Gastrocnemius medialis (tissue), 4 donors: ENCODE results near the gene UPF1. TPM values are rescaled to one million over a fixed set of nuclear protein-coding genes. Genes with fewer than 3 reads are reported as not detected.

Experiments
- ATAC-seq, 2 donors: fragments of 150-250 bp; one replicate each; pipeline ENCODE4 v1.9.1; 2016
- DNase-seq, 2 donors: peaks; one replicate each; pipeline ENCODE4 v3.0.0-alpha.2; 2019
- H3K27ac ChIP-seq, 4 donors: fragments of 200-600 bp; sonication (generic); 1 replicate in 1 of 4; 2 replicates in 3 of 4; pipeline ENCODE4 v1.5.1; 2016 to 2018; ENCODE audit warnings: mild to moderate bottlenecking in 2 of 4, moderate library complexity in 1 of 4
- H3K27me3 ChIP-seq, 3 donors: fragments of 200-600 bp; sonication (generic) in 2 of 3; 1 replicate in 1 of 3; 2 replicates in 2 of 3; pipeline versions ENCODE4 v1.5.1 to v1.6.0; 2016 to 2019; ENCODE audit warnings: mild to moderate bottlenecking in 1 of 3, moderate library complexity in 1 of 3
- H3K36me3 ChIP-seq, 2 donors: fragments of 200-600 bp; sonication (generic) in 1 of 2; one replicate each; pipeline ENCODE4 v1.5.1; 2017 to 2018
- H3K4me1 ChIP-seq, 2 donors: fragments of 200-600 bp; sonication (generic) in 1 of 2; one replicate each; pipeline ENCODE4 v1.5.1; 2016 to 2017; ENCODE audit warnings: mild to moderate bottlenecking in 2 of 2
- H3K4me3 ChIP-seq, 4 donors: fragments of 200-600 bp; sonication (generic) in 3 of 4; 1 replicate in 1 of 4; 2 replicates in 3 of 4; pipeline ENCODE4 v1.5.1; 2016 to 2019; ENCODE audit warnings: mild to moderate bottlenecking in 2 of 4
- H3K9me3 ChIP-seq, 3 donors: fragments of 200-600 bp; sonication (generic) in 2 of 3; 1 replicate in 1 of 3; 2 replicates in 2 of 3; pipeline ENCODE4 v1.5.1; 2016 to 2019
- CTCF ChIP-seq, 5 experiments: fragments of 450-650 bp in 3 of 5; fragments of 200-600 bp in 2 of 5; sonication (generic) in 2 of 5; IDR thresholded peaks in 4 of 5; conservative IDR thresholded peaks in 1 of 5; 1 replicate in 4 of 5; 2 replicates in 1 of 5; pipeline ENCODE4 v1.5.1; 2016 to 2019; ENCODE audit warnings: antibody characterized with exemption in 5 of 5, mild to moderate bottlenecking in 3 of 5, moderate library complexity in 3 of 5
- POLR2A ChIP-seq, 2 donors: fragments of 450-650 bp; IDR thresholded peaks; one replicate each; pipeline ENCODE4 v1.6.1; 2017; ENCODE audit warnings: antibody characterized with exemption in 2 of 2, mild to moderate bottlenecking in 2 of 2, moderate library complexity in 2 of 2
- in situ Hi-C, 4 donors: fragments of 200-750 bp; cut with MboI; loops; one replicate each; pipeline versions ENCODE4 v1.15.0 to v1.8.0; 2017; ENCODE audit warnings: low sequenced_read_pairs in 4 of 4
- intact Hi-C: fragments of 100-400 bp; cut with DNase I; formaldehyde crosslinking; loops from one replicate; pipeline ENCODE4 v1.15.1; 2023; ENCODE audit warnings: low total_unique reads
- total RNA-seq, 4 donors: library from RNA; depleted of rRNA; stranded (reverse); fragments of >200 nt; gene quantifications; one replicate each; pipeline versions ENCODE4 v1.1.0 to v1.2.3, GENCODE V29; 2016

The UPF1 gene
- 10 to 100 TPM; 26.0 to 64.9 (median 46.4) TPM for total RNA-seq

DNA sequence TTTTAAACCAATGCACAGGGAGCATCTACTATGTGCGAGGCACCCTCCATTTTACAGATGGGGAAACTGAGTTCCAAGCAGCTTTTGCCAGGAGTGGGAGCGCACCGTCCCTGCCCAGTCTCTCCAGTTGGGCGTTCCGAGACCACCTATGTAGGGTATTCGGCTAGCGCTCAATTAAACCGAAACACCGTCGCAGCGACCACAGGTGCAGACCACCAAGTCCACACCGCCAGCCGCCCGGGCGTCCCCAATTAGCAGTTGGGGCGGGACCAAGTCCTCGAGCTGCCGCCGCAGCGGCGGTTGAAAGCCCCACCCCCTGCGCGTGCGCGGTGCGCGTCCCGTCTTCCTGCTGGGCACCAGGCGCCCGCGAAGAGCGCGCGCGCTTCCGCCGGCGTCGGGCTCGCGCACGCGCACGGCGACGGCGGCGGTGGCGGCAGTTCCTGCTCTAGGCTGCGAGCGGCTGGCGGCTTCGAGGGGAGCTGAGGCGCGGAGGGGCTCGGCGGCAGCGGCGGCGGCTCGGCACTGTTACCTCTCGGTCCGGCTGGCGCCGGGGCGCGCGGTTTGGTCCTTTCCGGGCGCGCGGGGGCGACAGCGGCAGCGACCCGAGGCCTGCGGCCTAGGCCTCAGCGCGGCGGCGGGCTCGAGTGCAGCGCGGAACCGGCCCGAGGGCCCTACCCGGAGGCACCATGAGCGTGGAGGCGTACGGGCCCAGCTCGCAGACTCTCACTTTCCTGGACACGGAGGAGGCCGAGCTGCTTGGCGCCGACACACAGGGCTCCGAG lies at the start of gene UPF1:
Gene UPF1 (plus strand): TSS at position 436 of the 782 bp plus-strand sequence. CDS start 251 bp downstream, at position 687.
- Histone ChIP-seq H3K4me3 (peak within 1 kb of the TSS; percentile 78 to 96 (median 83)), H3K27me3 (peaks cover 0 to 6% (median 0%) of the 10 kb centered on the region in 3 donors), H3K4me1 (peaks cover 28 to 38% of the 10 kb centered on the region in 2 donors), H3K9me3 (peaks cover 0 to 7% (median 3%) of the 10 kb centered on the region in 3 donors), H3K36me3 (peaks cover 0 to 8% of the 10 kb centered on the region in 2 donors), H3K27ac (peak within 1 kb of the TSS; percentile 77 to 94 (median 86))
- ATAC-seq (peak; percentile 91 to 95), DNase-seq (peak; percentile 86 to 87)
- in situ Hi-C loops: loop anchor here in 2 of 4 donors (25.0 kb wide), 2 partner anchors 244 to 369 kb away; partner anchors contain the start of gene REX1BD (in 1 of the 2)
- intact Hi-C loops: loop anchor here (1.0 to 5.0 kb wide), 2 partner anchors 148 to 239 kb away; partner anchors contain the start of gene CRTC1
- TF ChIP-seq POLR2A (IDR thresholded peaks at IDR 0.05): peak; percentile 78 to 90
- TF ChIP-seq CTCF (IDR thresholded peaks at IDR 0.05 in 4 of 5, conservative IDR thresholded peaks at IDR 0.05 in 1 of 5): peak in 3 of 5 experiments; percentile 20 to 49 (median 23)

DNA sequence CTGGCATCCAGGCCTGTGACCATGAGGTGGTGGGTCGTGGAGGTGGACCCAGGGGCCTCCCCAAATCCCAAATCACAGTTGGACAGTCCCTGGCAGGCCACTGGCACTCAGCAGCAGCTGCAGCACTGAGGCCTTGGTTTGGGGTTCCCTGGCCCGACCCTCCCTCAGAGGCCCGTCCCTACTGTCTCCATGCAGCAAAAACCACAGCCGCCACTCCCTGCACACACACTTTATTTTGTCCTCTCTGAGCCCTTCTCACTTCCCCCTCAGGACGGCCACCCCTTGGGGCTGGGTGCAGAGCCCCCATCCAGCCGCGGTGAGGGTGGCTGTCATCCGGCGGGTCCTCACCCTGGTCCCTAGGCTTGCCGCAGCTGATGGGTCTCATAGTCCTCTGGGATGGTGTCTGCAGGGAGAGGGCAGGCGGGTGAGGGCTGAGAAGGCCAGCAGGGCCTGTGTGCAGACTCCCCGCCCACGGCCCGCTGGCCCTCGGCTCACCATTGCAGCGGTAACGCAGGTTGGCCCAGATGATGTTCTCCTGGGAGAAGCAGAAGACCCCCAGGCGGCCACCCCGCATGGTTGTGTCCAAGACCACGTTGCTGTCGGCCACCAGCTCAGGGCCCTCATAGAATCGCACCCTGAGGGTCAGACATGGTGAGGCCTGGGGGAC lies 49.1 kb upstream of the UPF1 start:
- H3K27ac ChIP-seq: no peak overlapping the region
- H3K36me3 ChIP-seq: no peaks in the 10 kb centered on the region
- in situ Hi-C loops: no loop called here
- ATAC-seq: no peak
- TF ChIP-seq POLR2A (IDR thresholded peaks at IDR 0.05) (no peak), CTCF (IDR thresholded peaks at IDR 0.05 in 4 of 5, conservative IDR thresholded peaks at IDR 0.05 in 1 of 5) (no peak)
- intact Hi-C loops: no loop called here
- no peaks in the 10 kb centered on the region for H3K9me3 ChIP-seq
- no peak for DNase-seq
- H3K4me3 ChIP-seq: no peak overlapping the region
- H3K4me1 ChIP-seq: peaks cover 6 to 8% of the 10 kb centered on the region in 2 donors
- H3K27me3 ChIP-seq: peaks cover 21 to 25% (median 25%) of the 10 kb centered on the region in 3 donors

- intact Hi-C loops: no loop called here
- no peak for DNase-seq
- in situ Hi-C loops: no loop called here
- TF ChIP-seq CTCF (IDR thresholded peaks at IDR 0.05 in 4 of 5, conservative IDR thresholded peaks at IDR 0.05 in 1 of 5): no peak
- no peak for TF ChIP-seq POLR2A (IDR thresholded peaks at IDR 0.05)
- H3K9me3 ChIP-seq: no peaks in the 10 kb centered on the region
- no peak overlapping the region for H3K27ac ChIP-seq
- no peak for ATAC-seq
- peaks cover 10 to 13% of the 10 kb centered on the region in 2 donors for H3K4me1 ChIP-seq
- H3K36me3 ChIP-seq: no peaks in the 10 kb centered on the region
- no peak overlapping the region for H3K4me3 ChIP-seq
- H3K27me3 ChIP-seq: peaks cover 36 to 40% (median 39%) of the 10 kb centered on the region in 3 donors
These were observed 47.6 kb upstream of the UPF1 start for GRCh38 chr19:18783958-18784785.

- peaks cover 10 to 17% of the 10 kb centered on the region in 2 donors for H3K4me1 ChIP-seq
- H3K27me3 ChIP-seq: peaks cover 42 to 45% (median 45%) of the 10 kb centered on the region in 3 donors
- DNase-seq (no peak), ATAC-seq (peak; percentile 24 to 31)
- no peaks in the 10 kb centered on the region for H3K9me3 ChIP-seq
- peak overlapping the region in 2 of 4 donors; percentile 27 to 48 for H3K4me3 ChIP-seq
- TF ChIP-seq POLR2A (IDR thresholded peaks at IDR 0.05): no peak
- no peak for TF ChIP-seq CTCF (IDR thresholded peaks at IDR 0.05 in 4 of 5, conservative IDR thresholded peaks at IDR 0.05 in 1 of 5)
- H3K27ac ChIP-seq: no peak overlapping the region
- H3K36me3 ChIP-seq: no peaks in the 10 kb centered on the region
- in situ Hi-C loops: no loop called here
- intact Hi-C loops: no loop called here
These were observed 47.0 kb upstream of the UPF1 start for GRCh38 chr19:18784786-18785120.
